ENCODE data around the gene FN3K. TPM values are rescaled to one million over a fixed set of nuclear protein-coding genes. Genes with fewer than 3 reads are reported as not detected.
"Not testable (repeated sequence)": the region's sequence is repeated elsewhere in the genome, so short reads cannot be mapped to it uniquely, and the experiment has no call there.

FN3K gene
- total and polyA plus RNA-seq, 2 of the 13 experiments (the other 11 are each of a cell fraction or from before 2014, with no cell fraction given), result 3.5 to 12.2 TPM

DNA sequence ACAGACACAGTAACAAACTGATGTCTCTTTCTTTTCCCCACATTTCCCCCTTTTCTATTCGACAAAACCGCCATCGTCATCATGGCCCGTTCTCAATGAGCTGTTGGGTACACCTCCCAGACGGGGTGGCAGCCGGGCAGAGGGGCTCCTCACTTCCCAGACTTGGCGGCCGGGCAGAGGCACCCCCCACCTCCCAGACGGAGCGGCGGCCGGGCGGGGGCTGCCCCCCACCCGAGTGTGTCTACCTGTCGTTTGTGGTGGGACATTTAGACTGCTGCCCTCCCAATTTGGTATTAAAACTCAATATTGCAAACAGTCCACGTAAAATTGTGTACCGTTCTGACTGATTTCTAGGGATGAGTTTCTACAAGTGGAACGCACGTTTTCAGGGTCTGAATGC, 39.0 kb downstream of the FN3K start:
- H4K20me1 ChIP-seq (ENCODE audit: insufficient read depth, low read length); H2AFZ ChIP-seq (ENCODE audit: low read length); H3K27me3 ChIP-seq (ENCODE audit: control insufficient read depth in 1 of 2, insufficient read depth in 2 of 2, low read length in 2 of 2); in situ Hi-C loops (cut with HindIII; ENCODE audit: extremely low pct_ligation_motif_present, low pct_unique_long_range_greater_than_20kb); DNase-seq (ENCODE audit: low spot score); H3K4me3 ChIP-seq (replicated peaks in 1 of 3; ENCODE audit: insufficient read depth in 1 of 3, low read depth in 2 of 3, low read length in 3 of 3); BruUV-seq (replicated peaks); POLR2A ChIA-PET; H3K4me1 ChIP-seq (ENCODE audit: insufficient read depth, low read length); H3K79me2 ChIP-seq (ENCODE audit: insufficient read depth, low read length); H3K27ac ChIP-seq (ENCODE audit: extremely low read length, insufficient read depth, low read length); H3K9me3 ChIP-seq (ENCODE audit: low read length); ATAC-seq; FAIRE-seq; H3K9ac ChIP-seq (ENCODE audit: insufficient read depth, low read depth, low read length): not testable (repeated sequence)
- H3K36me3 ChIP-seq (replicated peaks in 1 of 2; ENCODE audit: control insufficient read depth in 1 of 2, insufficient read depth in 2 of 2, low read length in 2 of 2), result peaks cover 9 to 40% of the 10 kb centered on the region in 2 experiments; a peak in 4 of 5 replicates
- H3K4me2 ChIP-seq (ENCODE audit: low read depth, low read length), result peak overlapping the region; percentile 51; the same call in 1 of the 2 replicates
- TF ChIP-seq CSRNP1 (CRISPR knock-in tag; IDR thresholded peaks at IDR 0.05), result peak; percentile 35; the same call in 1 of the 2 replicates
- 84% methylated on average over 19 of the region's 19 CpGs for whole genome bisulfite sequencing (ENCODE audit: low lambda C conversion rate)
- intact Hi-C loops (cut with micrococcal nuclease; ENCODE audit: unreplicated experiment), result loop anchor here (2.0 kb wide), 2 partner anchors 36 to 96 kb away; no protein-coding TSS in a partner anchor
- CTCF ChIA-PET (ENCODE audit: low intra/inter-chr PET ratio, low total read pairs), result interaction anchor here (1.3 to 2.1 kb wide), 3 partner anchors 58 to 106 kb away, joined by 3 to 18 read pairs (median 15); partner anchors contain the start of gene FN3KRP

DNA sequence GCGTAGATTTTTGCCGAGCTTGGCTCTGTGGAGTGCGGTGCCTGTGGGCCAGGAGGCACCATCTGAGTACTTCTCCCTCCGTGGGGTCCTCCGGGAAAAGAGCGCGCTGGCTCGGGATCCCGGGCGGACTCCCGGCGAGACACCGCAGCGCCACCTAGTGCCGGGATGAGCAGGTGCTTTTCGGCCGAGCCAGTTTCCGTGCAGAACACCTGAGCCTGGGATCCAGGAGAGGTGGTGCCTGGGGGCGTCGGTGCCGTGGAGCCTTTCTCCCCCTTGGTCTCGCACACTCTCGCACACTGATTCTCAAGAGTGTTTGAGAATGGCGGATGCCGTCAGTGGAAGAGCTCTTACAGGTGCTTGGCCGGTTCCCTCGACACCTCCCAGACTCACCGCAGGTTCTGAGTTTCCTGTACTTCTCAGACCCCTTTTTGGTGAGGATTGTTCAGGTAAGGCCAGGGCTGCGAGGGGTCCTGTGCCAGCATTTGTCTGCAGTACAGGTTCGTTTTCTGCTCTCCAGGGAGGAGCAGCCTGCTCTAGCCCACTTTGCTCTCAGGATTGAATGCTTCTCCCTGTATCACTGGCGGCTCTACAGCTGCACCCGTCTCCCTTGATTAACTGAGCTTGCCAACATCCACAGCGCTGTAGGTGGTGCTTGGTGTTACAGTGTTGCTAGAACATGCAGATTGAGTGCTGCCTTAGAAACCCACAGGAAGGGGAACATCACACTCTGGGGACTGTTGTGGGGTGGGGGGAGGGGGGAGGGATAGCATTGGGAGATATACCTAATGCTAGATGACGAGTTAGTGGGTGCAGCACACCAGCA, 39.8 kb downstream of the FN3K start:
- ATAC-seq (peak; percentile 85), DNase-seq (ENCODE audit: low spot score) (peak; percentile 51), FAIRE-seq (peak; percentile 57)
- Histone ChIP-seq H3K27me3 (ENCODE audit: control insufficient read depth in 1 of 2, insufficient read depth in 2 of 2, low read length in 2 of 2) (no peaks in the 10 kb centered on the region), H3K4me2 (ENCODE audit: low read depth, low read length) (peak overlapping the region; percentile 51), H3K4me1 (ENCODE audit: insufficient read depth, low read length) (peaks cover 5% of the 10 kb centered on the region), H3K27ac (ENCODE audit: extremely low read length, insufficient read depth, low read length) (no peak overlapping the region), H3K9me3 (ENCODE audit: low read length) (no peaks in the 10 kb centered on the region), H3K79me2 (ENCODE audit: insufficient read depth, low read length) (no peaks in the 10 kb centered on the region), H3K9ac (ENCODE audit: insufficient read depth, low read depth, low read length) (no peak overlapping the region), H3K36me3 (replicated peaks in 1 of 2; ENCODE audit: control insufficient read depth in 1 of 2, insufficient read depth in 2 of 2, low read length in 2 of 2) (peaks cover 7 to 34% of the 10 kb centered on the region in 2 experiments; a peak in 4 of 5 replicates), H2AFZ (ENCODE audit: low read length) (no peak overlapping the region), H4K20me1 (ENCODE audit: insufficient read depth, low read length) (peaks cover 4% of the 10 kb centered on the region; the same call in 1 of the 2 replicates), H3K4me3 (replicated peaks in 1 of 3; ENCODE audit: insufficient read depth in 1 of 3, low read depth in 2 of 3, low read length in 3 of 3) (no peak overlapping the region)
- intact Hi-C loops (cut with micrococcal nuclease; ENCODE audit: unreplicated experiment) (loop anchor here (1.0 to 2.0 kb wide), 3 partner anchors 36 to 107 kb away; no protein-coding TSS in a partner anchor), in situ Hi-C loops (cut with HindIII; ENCODE audit: extremely low pct_ligation_motif_present, low pct_unique_long_range_greater_than_20kb) (loop anchor here (5.0 kb wide), 1 partner anchor 108 kb away; no protein-coding TSS in a partner anchor)
- WGBS (ENCODE audit: low lambda C conversion rate), result 46% methylated on average over 24 of the region's 34 CpGs
- CTCF ChIA-PET (ENCODE audit: low intra/inter-chr PET ratio, low total read pairs), result interaction anchor here (1.0 to 2.1 kb wide), 4 partner anchors 59 to 107 kb away, joined by 3 to 18 read pairs (median 9); partner anchors contain the start of gene FN3KRP
- POLR2A ChIA-PET, result no interaction called here
- BruUV-seq (replicated peaks), result no TSS peak
- 0 out of 2 replicates have a peak, but pooled peaks have one; percentile 7 for TF ChIP-seq DRAP1 (CRISPR knock-in tag; IDR thresholded peaks at IDR 0.05)
- no peak for TF ChIP-seq ZNF20 (CRISPR knock-in tag; IDR thresholded peaks at IDR 0.05)
- TF ChIP-seq, protein P1, sequence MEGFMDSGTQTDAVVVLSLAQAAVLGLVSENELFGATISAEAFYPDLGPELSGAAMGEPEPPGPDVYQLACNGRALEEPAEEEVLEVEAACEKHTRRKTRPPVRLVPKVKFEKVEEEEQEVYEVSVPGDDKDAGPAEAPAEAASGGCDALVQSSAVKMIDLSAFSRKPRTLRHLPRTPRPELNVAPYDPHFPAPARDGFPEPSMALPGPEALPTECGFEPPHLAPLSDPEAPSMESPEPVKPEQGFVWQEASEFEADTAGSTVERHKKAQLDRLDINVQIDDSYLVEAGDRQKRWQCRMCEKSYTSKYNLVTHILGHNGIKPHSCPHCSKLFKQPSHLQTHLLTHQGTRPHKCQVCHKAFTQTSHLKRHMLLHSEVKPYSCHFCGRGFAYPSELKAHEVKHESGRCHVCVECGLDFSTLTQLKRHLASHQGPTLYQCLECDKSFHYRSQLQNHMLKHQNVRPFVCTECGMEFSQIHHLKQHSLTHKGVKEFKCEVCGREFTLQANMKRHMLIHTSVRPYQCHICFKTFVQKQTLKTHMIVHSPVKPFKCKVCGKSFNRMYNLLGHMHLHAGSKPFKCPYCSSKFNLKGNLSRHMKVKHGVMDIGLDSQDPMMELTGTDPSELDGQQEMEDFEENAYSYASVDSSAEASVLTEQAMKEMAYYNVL (CRISPR knock-in tag; IDR thresholded peaks at IDR 0.05; ENCODE audit: borderline replicate concordance), result 0 out of 2 replicates have a peak, but pooled peaks have one; percentile 30
- peak; percentile 55; the same call in 1 of the 2 replicates for TF ChIP-seq THAP9 (CRISPR knock-in tag; IDR thresholded peaks at IDR 0.05; ENCODE audit: borderline replicate concordance)
- TF ChIP-seq SP2 (CRISPR knock-in tag; IDR thresholded peaks at IDR 0.05), result no peak
